HG03354 (cell line): Measurements from ENCODE around the gene THBD.

Experiments used
- ATAC-seq: cut with Tn5 transposase; IDR thresholded peaks from one replicate; pipeline ENCODE4 v1.9.1; 2021; ENCODE audit warnings: mild to moderate bottlenecking; ENCODE audit not compliant: unreplicated experiment, poor library complexity, severe bottlenecking

Gene THBD

GRCh38 chr20:23019403-23019802 is 30.1 kb downstream of the THBD start:
- no peak for ATAC-seq

GRCh38 chr20:23018941-23019340 is 30.5 kb downstream of the THBD start:
- ATAC-seq = no peak

GRCh38 chr20:23018432-23018831 is 31.0 kb downstream of the THBD start:
- no peak for ATAC-seq

- no peak for ATAC-seq
These were observed 32.0 kb downstream of the THBD start for GRCh38 chr20:23017516-23017915.

- no peak for ATAC-seq
These were observed 36.0 kb downstream of the THBD start for GRCh38 chr20:23013429-23013828.

GRCh38 chr20:23011008-23011721 is 38.3 kb downstream of the THBD start:
- no peak for ATAC-seq

- ATAC-seq = no peak
These were observed 39.4 kb downstream of the THBD start for GRCh38 chr20:23010096-23010495.

GRCh38 chr20:23009636-23010035 is 39.8 kb downstream of the THBD start:
- no peak for ATAC-seq

- ATAC-seq = no peak
These were observed 40.8 kb downstream of the THBD start for GRCh38 chr20:23008667-23009066.

- no peak for ATAC-seq
These were observed 41.4 kb downstream of the THBD start for GRCh38 chr20:23007886-23008655.

GRCh38 chr20:23007462-23007861 is 42.0 kb downstream of the THBD start:
- no peak for ATAC-seq

GRCh38 chr20:23005776-23006175 is 43.7 kb downstream of the THBD start:
- ATAC-seq = no peak

GRCh38 chr20:23003881-23004460 is 45.5 kb downstream of the THBD start:
- no peak for ATAC-seq

GRCh38 chr20:23003077-23003635 is 46.3 kb downstream of the THBD start:
- no peak for ATAC-seq

GRCh38 chr20:23002276-23002675 is 47.2 kb downstream of the THBD start:
- ATAC-seq = no peak

GRCh38 chr20:23000232-23000947 is 49.1 kb downstream of the THBD start:
- ATAC-seq = no peak

GRCh38 chr20:22999756-23000155 is 49.7 kb downstream of the THBD start:
- ATAC-seq = no peak

- no peak for ATAC-seq
These were observed 51.0 kb downstream of the THBD start for GRCh38 chr20:22998476-22998875.

- no peak for ATAC-seq
These were observed 53.5 kb downstream of the THBD start for GRCh38 chr20:22995923-22996322.
